K562 (cell line): ENCODE data around the gene IQCN. TPM values are rescaled to one million over a fixed set of nuclear protein-coding genes. Genes with fewer than 3 reads are reported as not detected.

Experiments
- ETV6 ChIP-seq, 3 experiments: fragments of 150-350 bp in 1 of 3; sonication (generic) in 1 of 3; formaldehyde crosslinking in 1 of 3; IDR thresholded peaks; 2 replicates each; pipeline versions ENCODE4 v1.6.1 to v1.8.0; 2014 to 2022; ENCODE audit warnings: borderline replicate concordance in 2 of 3, low read depth in 2 of 3, antibody characterized with exemption in 1 of 3, low read length in 1 of 3, mild to moderate bottlenecking in 1 of 3, missing genetic modification reagents in 1 of 3
- GABPB2 ChIP-seq: fragments of 250-450 bp; sonication (Bioruptor Pico); conservative IDR thresholded peaks from 2 replicates; pipeline ENCODE4 v1.5.1; 2021; ENCODE audit warnings: mild to moderate bottlenecking
- GATAD2A ChIP-seq: fragments of 450-650 bp; IDR thresholded peaks from 2 replicates; pipeline ENCODE4 v1.6.1; 2017
- HDAC2 ChIP-seq: fragments of 450-650 bp; IDR thresholded peaks from 2 replicates; pipeline ENCODE4 v1.6.1; 2016; ENCODE audit warnings: mild to moderate bottlenecking
- HDAC8 ChIP-seq: fragments of 450-650 bp; IDR thresholded peaks from 2 replicates; pipeline ENCODE4 v1.6.1; 2016; ENCODE audit warnings: mild to moderate bottlenecking, missing genetic modification characterization, moderate library complexity, missing compliant biosample characterization
- HMG20A ChIP-seq: fragments of 450-650 bp; formaldehyde crosslinking; conservative IDR thresholded peaks from 2 replicates; pipeline ENCODE4 v1.4.0; 2020; ENCODE audit warnings: mild to moderate bottlenecking, mixed read lengths
- JUNB ChIP-seq: fragments of 450-650 bp; formaldehyde crosslinking; conservative IDR thresholded peaks from 2 replicates; pipeline ENCODE4 v1.4.0; 2020; ENCODE audit warnings: mild to moderate bottlenecking
- KDM2B ChIP-seq: fragments of 250-450 bp; sonication (Bioruptor Pico); IDR thresholded peaks from 2 replicates; pipeline ENCODE4 v1.8.0; 2021; ENCODE audit warnings: mild to moderate bottlenecking, moderate library complexity
- KHSRP ChIP-seq: fragments of 450-650 bp; IDR thresholded peaks from 2 replicates; pipeline ENCODE4 v1.6.1; 2017
- MCM3 ChIP-seq: fragments of 450-650 bp; IDR thresholded peaks from 2 replicates; pipeline ENCODE4 v1.6.1; 2016
- MECOM ChIP-seq: fragments of 250-450 bp; sonication (Bioruptor Pico); IDR thresholded peaks from 2 replicates; pipeline ENCODE4 v1.8.0; 2022; ENCODE audit warnings: inconsistent platforms
- MTF1 ChIP-seq: fragments of 250-450 bp; sonication (Bioruptor Pico); IDR thresholded peaks from 2 replicates; pipeline ENCODE4 v1.9.0; 2021; ENCODE audit warnings: moderate library complexity, mild to moderate bottlenecking, inconsistent platforms, borderline replicate concordance
- POLR3G ChIP-seq: IDR thresholded peaks from 2 replicates; pipeline ENCODE4 v1.6.1; 2011; ENCODE audit not compliant: insufficient read length, insufficient replicate concordance; ENCODE audit errors: extremely low read depth
- PTTG1 ChIP-seq: fragments of 450-650 bp; IDR thresholded peaks from 2 replicates; pipeline ENCODE4 v1.6.1; 2016; ENCODE audit warnings: low read depth, mild to moderate bottlenecking, missing genetic modification characterization, missing compliant biosample characterization
- TEAD1 ChIP-seq, 2 experiments: fragments of 450-650 bp in 1 of 2; sonication (generic) in 1 of 2; formaldehyde crosslinking; IDR thresholded peaks; 2 replicates each; pipeline versions ENCODE4 v1.4.0 to v1.8.0; 2020 to 2022; ENCODE audit warnings: mild to moderate bottlenecking in 2 of 2, missing genetic modification reagents in 1 of 2
- TRIM24 ChIP-seq, 2 experiments: fragments of 450-650 bp; IDR thresholded peaks; 2 replicates each; pipeline ENCODE4 v1.6.1; 2016
- USF2 ChIP-seq: sonication (generic); formaldehyde crosslinking; IDR thresholded peaks from 2 replicates; pipeline ENCODE4 v1.5.0; 2020; ENCODE audit warnings: missing genetic modification reagents
- WHSC1 ChIP-seq: IDR thresholded peaks from one replicate; pipeline ENCODE4 v1.6.1; 2012; ENCODE audit warnings: low read length, control low read depth, inconsistent platforms
- XRCC4 ChIP-seq: IDR thresholded peaks from one replicate; pipeline ENCODE4 v1.6.1; 2011; ENCODE audit not compliant: insufficient read depth, insufficient read length; ENCODE audit errors: extremely low read depth
- ZBTB17 ChIP-seq: fragments of 450-650 bp; formaldehyde crosslinking; IDR thresholded peaks from 2 replicates; pipeline ENCODE4 v1.4.0; 2020; ENCODE audit warnings: mild to moderate bottlenecking
- ZBTB2 ChIP-seq: fragments of 450-650 bp; IDR thresholded peaks from 2 replicates; pipeline ENCODE4 v1.6.1; 2016; ENCODE audit warnings: antibody characterized with exemption
- ZBTB49 ChIP-seq: sonication (generic); formaldehyde crosslinking; IDR thresholded peaks from 2 replicates; pipeline ENCODE4 v1.8.0; 2022; ENCODE audit warnings: missing genetic modification reagents, mild to moderate bottlenecking, borderline replicate concordance
- ZNF134 ChIP-seq: fragments of 250-450 bp; sonication (Bioruptor Pico); conservative IDR thresholded peaks from 2 replicates; pipeline ENCODE4 v1.4.0; 2020
- ZNF274 ChIP-seq: IDR thresholded peaks from 2 replicates; pipeline ENCODE4 v1.6.1; 2011; ENCODE audit warnings: low read depth, mild to moderate bottlenecking, low read length, moderate library complexity, borderline replicate concordance
- ZNF57 ChIP-seq: fragments of 450-650 bp; formaldehyde crosslinking; IDR thresholded peaks from 2 replicates; pipeline ENCODE4 v1.4.0; 2020; ENCODE audit warnings: mild to moderate bottlenecking, moderate library complexity
- ZNF75A ChIP-seq: fragments of 450-650 bp; formaldehyde crosslinking; IDR thresholded peaks from 2 replicates; pipeline ENCODE4 v1.4.0; 2020; ENCODE audit warnings: mild to moderate bottlenecking
- polyA plus RNA-seq, 8 experiments: library from polyadenylated mRNA; depleted of rRNA in 4 of 8; stranded (reverse) in 5 of 8; unstranded in 3 of 8; fragments of >200 nt; fragmentation: Nextera tagmentation in 2 of 8; fragmentation: Illumina TruSeq in 1 of 8; extraction: Ambion mirVana in 2 of 8; extraction: Trizol in 1 of 8; gene quantifications; 2 replicates each; pipeline versions ENCODE4 v1.2.1 to v1.2.3, GENCODE V29; 2011 to 2014; ENCODE audit warnings: inconsistent platforms in 1 of 8, missing spikeins in 1 of 8
- total RNA-seq, 7 experiments: library from RNA; depleted of rRNA in 6 of 7; stranded (reverse); fragments of >200 nt in 6 of 7; fragmentation: Illumina TruSeq in 2 of 7; extraction: Trizol in 2 of 7; gene quantifications; 2 replicates each; pipeline versions ENCODE4 v1.2.1 to v1.2.3, GENCODE V29; 2011 to 2021; ENCODE audit warnings: low replicate concordance in 1 of 7

IQCN gene
- total and polyA plus RNA-seq, 9 of the 15 experiments (the other 6 are each of a cell fraction or from before 2014, with no cell fraction given) = 0.01 to 0.07 (median 0.04) TPM; not detected in 3

- TF ChIP-seq ZBTB2 = peak; percentile 52; the same call in 1 of the 2 replicates
- TF ChIP-seq KDM2B (CRISPR knock-in tag) = no peak
- TF ChIP-seq MECOM = no peak
- no peak for TF ChIP-seq MCM3
- TF ChIP-seq WHSC1 = no peak
- TF ChIP-seq MTF1 (CRISPR knock-in tag) = no peak
- TF ChIP-seq ZBTB49 (CRISPR knock-in tag) = 0 out of 2 replicates have a peak, but pooled peaks have one; percentile 50
- no peak for TF ChIP-seq ZNF274
- no peak for TF ChIP-seq HMG20A (CRISPR knock-in tag)
- no peak for TF ChIP-seq USF2 (CRISPR knock-in tag)
- no peak for TF ChIP-seq ZBTB17
- peak; percentile 94 for TF ChIP-seq HDAC2
- TF ChIP-seq GABPB2 = no peak
- TF ChIP-seq TRIM24 (IDR thresholded peaks at IDR 0.05) = no peak; a peak in 1 of 4 replicates
- no peak for TF ChIP-seq POLR3G
- TF ChIP-seq TEAD1 (CRISPR knock-in tag; IDR thresholded peaks at IDR 0.05) = peak in 1 of 2 experiments; percentile 32; a peak in 1 of 4 replicates
- TF ChIP-seq JUNB = no peak
- TF ChIP-seq HDAC8 (tag) = no peak
- no peak for TF ChIP-seq KHSRP
- no peak; the same call in 1 of the 2 replicates for TF ChIP-seq GATAD2A
- no peak for TF ChIP-seq ETV6 (IDR thresholded peaks at IDR 0.05; ENCODE audit: borderline replicate concordance in 1 of 2, low read depth in 2 of 2, low read length in 1 of 2)
- no peak for TF ChIP-seq ETV6 (CRISPR knock-in tag; IDR thresholded peaks at IDR 0.05; ENCODE audit: borderline replicate concordance)
- no peak for TF ChIP-seq ZNF57 (CRISPR knock-in tag)
- TF ChIP-seq PTTG1 (tag) = no peak
- TF ChIP-seq ZNF75A (CRISPR knock-in tag) = no peak
- TF ChIP-seq ZNF134 (CRISPR knock-in tag) = no peak; the same call in 1 of the 2 replicates
- TF ChIP-seq XRCC4 = no peak
Measured at GRCh38 chr19:18292810-18293641, 18.8 kb upstream of the IQCN start (continued).
